Suprapubic skin (tissue), 4 donors: ENCODE measurements around the gene ATOH8. TPM values are rescaled to one million over a fixed set of nuclear protein-coding genes. Genes with fewer than 3 reads are reported as not detected.
A peak's percentile ranks its signal among the peaks of the same experiment; 100 is the strongest.

ENCODE experiments used
- DNase-seq, 2 donors: peaks; one replicate each; pipeline ENCODE4 v3.0.0-alpha.2; 2019; ENCODE audit warnings: low spot score in 2 of 2
- H3K27ac ChIP-seq: fragments of 200-600 bp; sonication (generic); one replicate; pipeline ENCODE4 v1.5.1; 2019
- H3K27me3 ChIP-seq: fragments of 200-600 bp; sonication (generic); one replicate; pipeline ENCODE4 v1.5.1; 2019
- H3K36me3 ChIP-seq: fragments of 200-600 bp; sonication (generic); one replicate; pipeline ENCODE4 v1.5.1; 2019
- H3K4me1 ChIP-seq: fragments of 200-600 bp; sonication (generic); one replicate; pipeline ENCODE4 v1.5.1; 2019
- H3K4me3 ChIP-seq: fragments of 200-600 bp; sonication (generic); one replicate; pipeline ENCODE4 v1.5.1; 2019; ENCODE audit warnings: mild to moderate bottlenecking
- H3K9me3 ChIP-seq: fragments of 200-600 bp; sonication (generic); one replicate; pipeline ENCODE4 v1.5.1; 2019
- CTCF ChIP-seq, 2 donors: fragments of 200-600 bp in 1 of 2; fragments of 450-650 bp in 1 of 2; sonication (generic) in 1 of 2; IDR thresholded peaks; one replicate each; pipeline ENCODE4 v1.5.1; 2016 to 2019; ENCODE audit warnings: antibody characterized with exemption in 2 of 2, mild to moderate bottlenecking in 1 of 2, moderate library complexity in 1 of 2
- EP300 ChIP-seq: sonication (generic); formaldehyde crosslinking; IDR thresholded peaks from one replicate; pipeline ENCODE4 v1.6.1; 2017; ENCODE audit warnings: antibody characterized with exemption
- POLR2A ChIP-seq, 2 donors: fragments of 450-650 bp; IDR thresholded peaks; one replicate each; pipeline ENCODE4 v1.6.1; 2017; ENCODE audit warnings: antibody characterized with exemption in 2 of 2, mild to moderate bottlenecking in 2 of 2, moderate library complexity in 2 of 2
- POLR2AphosphoS5 ChIP-seq, 3 donors: sonication (generic); formaldehyde crosslinking; IDR thresholded peaks; one replicate each; pipeline ENCODE4 v1.6.1; 2017; ENCODE audit warnings: antibody characterized with exemption in 3 of 3
- WGBS: methylation state at CpG from one replicate; pipeline ENCODE4 v1.1.5; 2018; 5-methylcytosine and 5-hydroxymethylcytosine counted together
- total RNA-seq, 4 donors: library from RNA; depleted of rRNA; stranded (reverse); fragments of >200 nt; gene quantifications; one replicate each; pipeline ENCODE4 v1.1.0, GENCODE V29; 2016

The ATOH8 gene
- total RNA-seq, 4 donors from 2014 or later: 9.7 to 30.3 (median 27.3) TPM

DNA sequence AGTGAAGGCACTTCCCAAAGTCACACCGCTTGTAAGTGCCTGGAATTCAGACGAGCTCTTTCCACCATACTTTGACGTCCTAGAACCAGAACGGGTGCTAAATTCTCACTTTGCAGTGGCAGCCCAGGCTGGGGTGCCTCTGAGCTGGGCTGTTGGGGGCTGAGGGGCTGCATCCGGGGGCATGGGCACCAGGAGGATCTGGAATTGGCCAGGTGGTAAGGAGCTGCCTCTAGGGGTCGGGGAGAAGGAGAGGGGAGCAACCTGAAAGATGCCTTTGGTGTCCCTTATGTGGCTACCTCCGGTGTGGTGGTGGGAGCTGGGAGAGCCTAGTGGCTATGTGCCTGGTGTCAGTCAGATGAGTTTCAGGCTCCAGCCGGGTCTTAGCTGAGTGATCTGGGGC is 7.1 kb downstream of the ATOH8 start:
- DNase-seq: no peak
- Histone ChIP-seq H3K27ac (no peak overlapping the region), H3K36me3 (peaks cover 13% of the 10 kb centered on the region), H3K4me3 (peak overlapping the region; percentile 59), H3K4me1 (peaks cover 30% of the 10 kb centered on the region), H3K9me3 (no peaks in the 10 kb centered on the region), H3K27me3 (peaks cover 17% of the 10 kb centered on the region)
- TF ChIP-seq POLR2A (IDR thresholded peaks at IDR 0.05) (no peak), EP300 (no peak), POLR2AphosphoS5 (IDR thresholded peaks at IDR 0.05) (no peak), CTCF (IDR thresholded peaks at IDR 0.05) (no peak)
- WGBS: 100% methylated on average over 4 of the region's 8 CpGs

GRCh38 chr2:85761512-85761944 is 7.7 kb downstream of the ATOH8 start:
- H3K4me1 ChIP-seq: peaks cover 32% of the 10 kb centered on the region
- H3K27ac ChIP-seq: no peak overlapping the region
- TF ChIP-seq EP300 (no peak), POLR2AphosphoS5 (IDR thresholded peaks at IDR 0.05) (no peak), POLR2A (IDR thresholded peaks at IDR 0.05) (no peak), CTCF (IDR thresholded peaks at IDR 0.05) (no peak)
- no peak for DNase-seq
- WGBS: 72% methylated on average over 2 of the region's 3 CpGs
- H3K4me3 ChIP-seq: peak overlapping the region; percentile 59
- peaks cover 11% of the 10 kb centered on the region for H3K27me3 ChIP-seq
- H3K36me3 ChIP-seq: peaks cover 13% of the 10 kb centered on the region
- no peaks in the 10 kb centered on the region for H3K9me3 ChIP-seq

- Histone ChIP-seq H3K4me3 (peak overlapping the region; percentile 59), H3K27me3 (peaks cover 11% of the 10 kb centered on the region), H3K9me3 (no peaks in the 10 kb centered on the region), H3K36me3 (peaks cover 13% of the 10 kb centered on the region), H3K4me1 (peaks cover 30% of the 10 kb centered on the region), H3K27ac (no peak overlapping the region)
- DNase-seq: no peak
- TF ChIP-seq POLR2AphosphoS5 (IDR thresholded peaks at IDR 0.05) (no peak), POLR2A (IDR thresholded peaks at IDR 0.05) (no peak), CTCF (IDR thresholded peaks at IDR 0.05) (no peak), EP300 (no peak)
- WGBS: 94% methylated on average over 4 of the region's 4 CpGs
These were observed 8.2 kb downstream of the ATOH8 start for GRCh38 chr2:85761946-85762345.

- no peak overlapping the region for H3K4me3 ChIP-seq
- TF ChIP-seq EP300 (no peak), CTCF (IDR thresholded peaks at IDR 0.05) (no peak), POLR2A (IDR thresholded peaks at IDR 0.05) (no peak), POLR2AphosphoS5 (IDR thresholded peaks at IDR 0.05) (no peak)
- no peak overlapping the region for H3K27ac ChIP-seq
- peaks cover 11% of the 10 kb centered on the region for H3K27me3 ChIP-seq
- 48% methylated on average over 4 of the region's 4 CpGs for WGBS
- peaks cover 13% of the 10 kb centered on the region for H3K36me3 ChIP-seq
- H3K4me1 ChIP-seq: peaks cover 32% of the 10 kb centered on the region
- DNase-seq: no peak
- H3K9me3 ChIP-seq: no peaks in the 10 kb centered on the region
These were observed 9.3 kb downstream of the ATOH8 start for GRCh38 chr2:85763132-85763531.

DNA sequence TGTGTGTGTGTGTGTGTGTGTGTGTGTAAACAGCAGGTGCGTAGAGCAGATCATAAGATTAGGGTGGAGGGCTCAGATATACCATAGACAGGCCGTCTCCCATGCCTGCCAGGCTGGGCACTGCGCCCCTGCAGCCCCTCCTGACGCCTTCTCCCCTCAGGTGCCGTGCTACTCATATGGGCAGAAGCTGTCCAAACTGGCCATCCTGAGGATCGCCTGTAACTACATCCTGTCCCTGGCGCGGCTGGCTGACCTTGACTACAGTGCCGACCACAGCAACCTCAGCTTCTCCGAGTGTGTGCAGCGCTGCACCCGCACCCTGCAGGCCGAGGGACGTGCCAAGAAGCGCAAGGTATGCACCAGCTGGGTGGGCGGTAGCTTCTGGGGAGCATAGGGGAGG is 10.0 kb downstream of the ATOH8 start:
- Histone ChIP-seq H3K4me1 (peaks cover 34% of the 10 kb centered on the region), H3K4me3 (no peak overlapping the region), H3K27me3 (peaks cover 11% of the 10 kb centered on the region), H3K27ac (no peak overlapping the region), H3K9me3 (no peaks in the 10 kb centered on the region), H3K36me3 (peaks cover 13% of the 10 kb centered on the region)
- DNase-seq: no peak
- TF ChIP-seq CTCF (IDR thresholded peaks at IDR 0.05) (no peak), POLR2AphosphoS5 (IDR thresholded peaks at IDR 0.05) (no peak), POLR2A (IDR thresholded peaks at IDR 0.05) (no peak), EP300 (no peak)
- WGBS: 89% methylated on average over 7 of the region's 16 CpGs
